Measurements from ENCODE around the gene SLC35C1.

GRCh38 chr11:45839204-45839603 is 34.3 kb downstream of the SLC35C1 start:
- TF ChIP-seq RELA (CRISPR knock-in tag; IDR thresholded peaks at IDR 0.05; ENCODE audit: borderline replicate concordance) = no peak
- no peak for TF ChIP-seq CTCF (IDR thresholded peaks at IDR 0.05)
- TF ChIP-seq PREB (CRISPR knock-in tag; IDR thresholded peaks at IDR 0.05; ENCODE audit: borderline replicate concordance) = no peak
- no peak for TF ChIP-seq KAT7 (CRISPR knock-in tag; IDR thresholded peaks at IDR 0.05; ENCODE audit: borderline replicate concordance)
- TF ChIP-seq NFYB (CRISPR knock-in tag; conservative IDR thresholded peaks at IDR 0.05; ENCODE audit: low read depth) = no peak
- no peak for TF ChIP-seq ATF3 (CRISPR knock-in tag; conservative IDR thresholded peaks at IDR 0.05)
- no peak for TF ChIP-seq FOXJ3 (CRISPR knock-in tag; IDR thresholded peaks at IDR 0.05; ENCODE audit: borderline replicate concordance)
- TF ChIP-seq ATF2 (CRISPR knock-in tag; IDR thresholded peaks at IDR 0.05; ENCODE audit: borderline replicate concordance, low read depth) = no peak
- TF ChIP-seq ZNF396 (CRISPR knock-in tag; IDR thresholded peaks at IDR 0.05; ENCODE audit: borderline replicate concordance) = no peak

Measured in WTC11 (cell line).